ENCODE measurements around the gene ADAMTS15.

GRCh38 chr11:130452940-130453339 is 4.5 kb downstream of the ADAMTS15 start:
- no peak for TF ChIP-seq CTCF (IDR thresholded peaks at IDR 0.05)
- TF ChIP-seq POLR2A (IDR thresholded peaks at IDR 0.05), result no peak
